ENCODE measurements around the gene LRP4. TPM values are rescaled to one million over a fixed set of nuclear protein-coding genes. Genes with fewer than 3 reads are reported as not detected.

Gene LRP4
- total and polyA plus RNA-seq, 2 of the 4 experiments (the other 2 are of a cell fraction), result 4.1 to 5.8 TPM

GRCh38 chr11:46949297-46949696, 30.9 kb upstream of the LRP4 start:
- intact Hi-C loops (cut with micrococcal nuclease) (no loop called here), in situ Hi-C loops (cut with MboI; ENCODE audit: low sequenced_read_pairs) (no loop called here), dilution Hi-C loops (cut with HindIII; ENCODE audit: low sequenced_read_pairs, unreplicated experiment) (no loop called here)
- POLR2A ChIA-PET (ENCODE audit: unreplicated experiment), result no interaction called here
- no peak overlapping the region for H4K5ac ChIP-seq (ENCODE audit: low read depth, low read length)
- no peak overlapping the region for H3K27ac ChIP-seq (ENCODE audit: insufficient read depth, low read length)
- no peak for DNase-seq
- H2AFZ ChIP-seq (replicated peaks; ENCODE audit: low read length, poor library complexity), result no peak overlapping the region
- no peak overlapping the region for H3K9ac ChIP-seq (ENCODE audit: low read depth, low read length)
- H2AK5ac ChIP-seq (ENCODE audit: low read depth, low read length), result no peak overlapping the region
- H3K27me3 ChIP-seq (ENCODE audit: control insufficient read depth, insufficient read depth, low read length), result no peaks in the 10 kb centered on the region
- no peak overlapping the region for H4K91ac ChIP-seq (ENCODE audit: insufficient read depth, low read depth, low read length)
- WGBS, 2 experiments (ENCODE audit: extremely low coverage in 2 of 2, insufficient read length in 1 of 2), result no CpG with 5 or more reads among the region's 1 CpG
- CTCF ChIA-PET, result interaction anchor here (0.6 to 0.9 kb wide), 3 partner anchors 16 to 205 kb away, joined by 3 to 4 read pairs (median 4); no protein-coding TSS in a partner anchor
- H2BK20ac ChIP-seq (ENCODE audit: low read depth, low read length), result no peak overlapping the region
- no peaks in the 10 kb centered on the region for H3K36me3 ChIP-seq (ENCODE audit: control insufficient read depth, insufficient read depth, low read length)
- no peak overlapping the region for H3K4ac ChIP-seq (ENCODE audit: low read depth, low read length)
- H3K4me3 ChIP-seq (ENCODE audit: insufficient read depth, low read depth, low read length), result no peak overlapping the region
- H3K23ac ChIP-seq (ENCODE audit: low read depth, low read length), result no peak overlapping the region
- H2AK9ac ChIP-seq (replicated peaks; ENCODE audit: low read depth, low read length, poor library complexity), result no peak overlapping the region
- 0 out of 2 replicates have a peak, but pooled peaks cover 4% of the 10 kb centered on the region for H4K20me1 ChIP-seq (ENCODE audit: insufficient read depth, low read length)
- no peak overlapping the region for H3K14ac ChIP-seq (replicated peaks; ENCODE audit: low read depth, low read length)
- H2BK5ac ChIP-seq (ENCODE audit: low read depth, low read length, poor library complexity, severe bottlenecking), result no peak overlapping the region
- ATAC-seq (ENCODE audit: low read depth), result no peak
- H3K56ac ChIP-seq (ENCODE audit: extremely low read depth, insufficient read depth, low read length), result no peak overlapping the region
- peaks cover 16% of the 10 kb centered on the region for H3K9me1 ChIP-seq (ENCODE audit: insufficient read depth, low read length)
- peaks cover 6 to 26% of the 10 kb centered on the region in 2 experiments; a peak in 3 of 4 replicates for H3K79me1 ChIP-seq (ENCODE audit: low read depth in 1 of 2, low read length in 2 of 2)
- no peak overlapping the region for H4K8ac ChIP-seq (ENCODE audit: low read depth in 2 of 2, low read length in 2 of 2)
- H2BK120ac ChIP-seq (ENCODE audit: low read depth, low read length), result no peak overlapping the region
- no peak overlapping the region for H3K4me2 ChIP-seq (ENCODE audit: low read depth, low read length)
- peaks cover 14% of the 10 kb centered on the region for H3K4me1 ChIP-seq (ENCODE audit: control insufficient read depth, insufficient read depth, low read length)
- no peaks in the 10 kb centered on the region for H3K9me3 ChIP-seq (ENCODE audit: control insufficient read depth, insufficient read depth, low read length)
- H3K18ac ChIP-seq (ENCODE audit: low read depth, low read length), result no peak overlapping the region
- no peak overlapping the region for H2BK15ac ChIP-seq (ENCODE audit: low read depth, low read length)
- TF ChIP-seq CHD1 (IDR thresholded peaks at IDR 0.05; ENCODE audit: low read depth, low read length), result no peak
- no peak for TF ChIP-seq RAD21 (IDR thresholded peaks at IDR 0.05; ENCODE audit: low read length)
- TF ChIP-seq SMC3 (IDR thresholded peaks at IDR 0.05; ENCODE audit: low read depth, low read length), result no peak
- TF ChIP-seq POLR2A (IDR thresholded peaks at IDR 0.05; ENCODE audit: low read depth, low read length), result no peak
- no peak for TF ChIP-seq BHLHE40 (IDR thresholded peaks at IDR 0.05; ENCODE audit: low read depth, low read length)
- TF ChIP-seq CEBPB (IDR thresholded peaks at IDR 0.05; ENCODE audit: low read depth, low read length), result no peak
- no peak for TF ChIP-seq NFE2L2 (IDR thresholded peaks at IDR 0.05; ENCODE audit: low read depth, low read length)
- no peak for TF ChIP-seq MXI1 (IDR thresholded peaks at IDR 0.05; ENCODE audit: borderline replicate concordance, low read depth, low read length)
- no peak for TF ChIP-seq RFX5 (IDR thresholded peaks at IDR 0.05; ENCODE audit: low read depth, low read length)
- TF ChIP-seq MAFK (IDR thresholded peaks at IDR 0.05; ENCODE audit: low read depth, low read length), result no peak
- TF ChIP-seq USF2 (IDR thresholded peaks at IDR 0.05; ENCODE audit: low read depth, low read length), result no peak
- TF ChIP-seq RCOR1 (IDR thresholded peaks at IDR 0.05; ENCODE audit: insufficient replicate concordance, low read length), result no peak
- TF ChIP-seq, protein P1, sequence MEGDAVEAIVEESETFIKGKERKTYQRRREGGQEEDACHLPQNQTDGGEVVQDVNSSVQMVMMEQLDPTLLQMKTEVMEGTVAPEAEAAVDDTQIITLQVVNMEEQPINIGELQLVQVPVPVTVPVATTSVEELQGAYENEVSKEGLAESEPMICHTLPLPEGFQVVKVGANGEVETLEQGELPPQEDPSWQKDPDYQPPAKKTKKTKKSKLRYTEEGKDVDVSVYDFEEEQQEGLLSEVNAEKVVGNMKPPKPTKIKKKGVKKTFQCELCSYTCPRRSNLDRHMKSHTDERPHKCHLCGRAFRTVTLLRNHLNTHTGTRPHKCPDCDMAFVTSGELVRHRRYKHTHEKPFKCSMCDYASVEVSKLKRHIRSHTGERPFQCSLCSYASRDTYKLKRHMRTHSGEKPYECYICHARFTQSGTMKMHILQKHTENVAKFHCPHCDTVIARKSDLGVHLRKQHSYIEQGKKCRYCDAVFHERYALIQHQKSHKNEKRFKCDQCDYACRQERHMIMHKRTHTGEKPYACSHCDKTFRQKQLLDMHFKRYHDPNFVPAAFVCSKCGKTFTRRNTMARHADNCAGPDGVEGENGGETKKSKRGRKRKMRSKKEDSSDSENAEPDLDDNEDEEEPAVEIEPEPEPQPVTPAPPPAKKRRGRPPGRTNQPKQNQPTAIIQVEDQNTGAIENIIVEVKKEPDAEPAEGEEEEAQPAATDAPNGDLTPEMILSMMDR (conservative IDR thresholded peaks at IDR 0.05; ENCODE audit: low read depth, low read length), result no peak
- no TSS peak for BruUV-seq (replicated peaks)
